LNCaP clone FGC (cell line): ENCODE measurements around the gene FKBP6.
"Not testable (repeated sequence)": the region's sequence is repeated elsewhere in the genome, so short reads cannot be mapped to it uniquely, and the experiment has no call there.

Experiments
- DNase-seq: peaks from one replicate; pipeline ENCODE4 v3.0.0-alpha.2; 2011; ENCODE audit warnings: low read depth
- H3K4me3 ChIP-seq: 2 replicates; pipeline ENCODE4 v1.5.1; 2011; ENCODE audit warnings: mild to moderate bottlenecking, low read depth, low read length, control low read depth
- CTCF ChIP-seq: IDR thresholded peaks from 2 replicates; pipeline ENCODE4 v1.5.1; 2012; ENCODE audit warnings: mild to moderate bottlenecking; ENCODE audit not compliant: control insufficient read depth, insufficient read depth; ENCODE audit errors: extremely low read depth

The FKBP6 gene

GRCh38 chr7:73327922-73328321 lies at the start of gene FKBP6, which contains the start of gene TRIM50:
Gene FKBP6 (plus strand): TSS chr7:73328161. CDS start chr7:73328429, 268 bp downstream.
Gene TRIM50 (minus strand): TSS chr7:73328082. CDS start chr7:73324787, 3,295 bp downstream.
- not testable (repeated sequence) for H3K4me3 ChIP-seq, DNase-seq

- not testable (repeated sequence) for DNase-seq, H3K4me3 ChIP-seq
These were observed 30.7 kb upstream of the FKBP6 start for GRCh38 chr7:73297235-73297634.

- DNase-seq = not testable (repeated sequence)
These were observed 30.3 kb upstream of the FKBP6 start for GRCh38 chr7:73297706-73298105.

GRCh38 chr7:73299812-73300211 lies 28.1 kb upstream of the FKBP6 start:
- DNase-seq, H3K4me3 ChIP-seq: not testable (repeated sequence)

More at GRCh38 chr7:73297706-73298105, 30.3 kb upstream of the FKBP6 start:
- not testable (repeated sequence) for H3K4me3 ChIP-seq

- DNase-seq, H3K4me3 ChIP-seq: not testable (repeated sequence)
These were observed 26.9 kb upstream of the FKBP6 start for GRCh38 chr7:73301108-73301507.

- DNase-seq, H3K4me3 ChIP-seq: not testable (repeated sequence)
These were observed 25.1 kb upstream of the FKBP6 start for GRCh38 chr7:73302846-73303245.

GRCh38 chr7:73303546-73303945 lies 24.4 kb upstream of the FKBP6 start:
- DNase-seq = no peak
- H3K4me3 ChIP-seq = no peak overlapping the region
- no peak for TF ChIP-seq CTCF

- no peak for TF ChIP-seq CTCF
These were observed 23.9 kb upstream of the FKBP6 start for GRCh38 chr7:73304071-73304470.

GRCh38 chr7:73304612-73305387 lies 23.2 kb upstream of the FKBP6 start:
- H3K4me3 ChIP-seq, DNase-seq: not testable (repeated sequence)

More at GRCh38 chr7:73304071-73304470, 23.9 kb upstream of the FKBP6 start:
- no peak for DNase-seq
- no peak overlapping the region for H3K4me3 ChIP-seq

- peak overlapping the region; percentile 77 for H3K4me3 ChIP-seq
- TF ChIP-seq CTCF = no peak
- DNase-seq = no peak
These were observed 20.5 kb upstream of the FKBP6 start for GRCh38 chr7:73307436-73307835.

- peak overlapping the region; percentile 77 for H3K4me3 ChIP-seq
- no peak for TF ChIP-seq CTCF
- DNase-seq = no peak
These were observed 19.8 kb upstream of the FKBP6 start for GRCh38 chr7:73308074-73308664.
